ENCODE data around the gene ETS1. TPM values are rescaled to one million over a fixed set of nuclear protein-coding genes. Genes with fewer than 3 reads are reported as not detected.

ETS1 gene
- total RNA-seq, 2 donors from 2014 or later, result 19.3 to 37.6 TPM

DNA sequence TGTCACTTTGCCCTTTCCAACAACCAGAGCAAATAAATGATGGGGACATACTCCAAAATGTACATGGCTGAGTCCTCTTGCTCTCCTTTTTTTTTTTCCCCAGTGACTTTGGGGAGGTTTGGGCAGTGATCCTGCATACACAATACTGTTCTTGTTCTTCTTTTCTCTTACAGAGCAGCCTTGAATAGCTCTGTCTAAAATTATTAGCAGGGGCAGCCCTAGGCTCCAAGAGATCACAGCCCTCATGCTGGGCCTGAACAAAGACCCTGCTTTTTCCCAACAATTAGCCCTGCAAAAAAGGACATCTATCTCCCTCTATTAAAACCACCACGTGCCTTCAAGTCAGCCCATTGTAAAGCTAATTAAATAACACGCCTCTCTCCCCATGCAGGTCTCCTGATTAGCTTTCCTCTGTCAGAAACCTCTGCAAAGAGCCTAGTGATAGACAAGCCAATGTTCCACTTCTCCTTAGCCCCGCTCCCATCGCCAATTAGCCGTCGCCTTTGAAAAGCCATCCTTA is 54.7 kb downstream of the ETS1 start:
- no peak overlapping the region for H3K9ac ChIP-seq (ENCODE audit: low read depth in 2 of 2, low read length in 2 of 2)
- no peaks in the 10 kb centered on the region for H3K9me3 ChIP-seq
- no peak overlapping the region for H3K4me3 ChIP-seq
- no peaks in the 10 kb centered on the region for H3K4me1 ChIP-seq
- no peak overlapping the region for H3K27ac ChIP-seq
- H3K27me3 ChIP-seq, result no peaks in the 10 kb centered on the region
- intact Hi-C loops (cut with DNase I), result no loop called here
- no peak for DNase-seq
- TF ChIP-seq, protein P1, sequence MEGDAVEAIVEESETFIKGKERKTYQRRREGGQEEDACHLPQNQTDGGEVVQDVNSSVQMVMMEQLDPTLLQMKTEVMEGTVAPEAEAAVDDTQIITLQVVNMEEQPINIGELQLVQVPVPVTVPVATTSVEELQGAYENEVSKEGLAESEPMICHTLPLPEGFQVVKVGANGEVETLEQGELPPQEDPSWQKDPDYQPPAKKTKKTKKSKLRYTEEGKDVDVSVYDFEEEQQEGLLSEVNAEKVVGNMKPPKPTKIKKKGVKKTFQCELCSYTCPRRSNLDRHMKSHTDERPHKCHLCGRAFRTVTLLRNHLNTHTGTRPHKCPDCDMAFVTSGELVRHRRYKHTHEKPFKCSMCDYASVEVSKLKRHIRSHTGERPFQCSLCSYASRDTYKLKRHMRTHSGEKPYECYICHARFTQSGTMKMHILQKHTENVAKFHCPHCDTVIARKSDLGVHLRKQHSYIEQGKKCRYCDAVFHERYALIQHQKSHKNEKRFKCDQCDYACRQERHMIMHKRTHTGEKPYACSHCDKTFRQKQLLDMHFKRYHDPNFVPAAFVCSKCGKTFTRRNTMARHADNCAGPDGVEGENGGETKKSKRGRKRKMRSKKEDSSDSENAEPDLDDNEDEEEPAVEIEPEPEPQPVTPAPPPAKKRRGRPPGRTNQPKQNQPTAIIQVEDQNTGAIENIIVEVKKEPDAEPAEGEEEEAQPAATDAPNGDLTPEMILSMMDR (IDR thresholded peaks at IDR 0.05), result no peak
- H3K36me3 ChIP-seq, result no peaks in the 10 kb centered on the region

DNA sequence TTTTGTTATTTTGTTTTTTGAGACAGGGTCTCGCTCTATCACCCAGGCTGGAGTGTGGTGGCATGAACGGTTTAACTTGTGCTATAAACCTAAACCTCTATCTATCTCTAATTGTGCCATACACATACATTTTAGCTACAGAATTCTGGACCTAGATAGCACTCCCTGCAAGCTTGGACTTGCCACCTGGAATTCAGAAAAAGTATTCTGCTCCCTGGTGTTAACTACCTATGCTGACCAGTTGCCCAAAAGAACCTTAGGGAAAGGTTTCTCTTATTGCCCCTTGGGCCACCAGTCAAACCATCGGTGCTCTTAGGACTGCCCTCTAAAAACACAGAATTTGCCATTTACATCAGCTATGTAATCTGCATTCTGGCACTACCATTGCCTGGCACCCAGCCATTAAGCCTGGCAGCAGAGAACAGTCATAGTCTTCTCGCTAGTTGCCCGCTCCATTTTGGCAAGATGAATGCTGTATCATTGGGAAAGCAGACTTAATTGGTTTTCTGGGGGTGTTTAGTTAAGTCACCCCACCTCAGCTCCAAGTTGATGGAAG is 55.3 kb downstream of the ETS1 start:
- TF ChIP-seq, protein P1 (IDR thresholded peaks at IDR 0.05), result no peak
- H3K9me3 ChIP-seq, result no peaks in the 10 kb centered on the region
- no peak overlapping the region for H3K27ac ChIP-seq
- DNase-seq, result no peak
- no peak overlapping the region for H3K9ac ChIP-seq (ENCODE audit: low read depth in 2 of 2, low read length in 2 of 2)
- intact Hi-C loops (cut with DNase I), result no loop called here
- H3K27me3 ChIP-seq, result no peaks in the 10 kb centered on the region
- H3K4me3 ChIP-seq, result no peak overlapping the region
- no peaks in the 10 kb centered on the region for H3K36me3 ChIP-seq
- H3K4me1 ChIP-seq, result no peaks in the 10 kb centered on the region

DNA sequence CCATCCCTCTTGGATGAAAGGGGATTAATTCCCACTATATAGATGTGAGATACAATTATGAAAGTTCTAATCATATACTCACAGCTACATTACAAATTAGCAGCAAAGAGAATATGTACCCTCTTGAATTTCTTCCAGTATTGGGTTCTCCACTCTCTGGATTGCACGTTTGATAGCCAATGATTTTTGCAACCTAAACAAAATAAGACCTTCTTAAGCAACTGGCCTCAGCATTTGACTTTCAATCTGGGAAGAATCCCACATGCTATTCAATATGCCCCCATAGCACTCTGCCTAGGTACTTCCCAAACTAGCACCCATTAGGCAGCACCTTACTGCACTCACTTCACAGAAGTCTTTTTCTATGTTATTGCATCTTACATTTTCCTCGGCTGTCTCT is 55.8 kb downstream of the ETS1 start:
- TF ChIP-seq, protein P1 (IDR thresholded peaks at IDR 0.05), result no peak
- no peak overlapping the region for H3K9ac ChIP-seq (ENCODE audit: low read depth in 2 of 2, low read length in 2 of 2)
- no peak for DNase-seq
- intact Hi-C loops (cut with DNase I), result no loop called here
- no peaks in the 10 kb centered on the region for H3K4me1 ChIP-seq
- H3K27ac ChIP-seq, result no peak overlapping the region
- H3K36me3 ChIP-seq, result no peaks in the 10 kb centered on the region
- H3K4me3 ChIP-seq, result no peak overlapping the region
- H3K9me3 ChIP-seq, result no peaks in the 10 kb centered on the region
- H3K27me3 ChIP-seq, result no peaks in the 10 kb centered on the region

DNA sequence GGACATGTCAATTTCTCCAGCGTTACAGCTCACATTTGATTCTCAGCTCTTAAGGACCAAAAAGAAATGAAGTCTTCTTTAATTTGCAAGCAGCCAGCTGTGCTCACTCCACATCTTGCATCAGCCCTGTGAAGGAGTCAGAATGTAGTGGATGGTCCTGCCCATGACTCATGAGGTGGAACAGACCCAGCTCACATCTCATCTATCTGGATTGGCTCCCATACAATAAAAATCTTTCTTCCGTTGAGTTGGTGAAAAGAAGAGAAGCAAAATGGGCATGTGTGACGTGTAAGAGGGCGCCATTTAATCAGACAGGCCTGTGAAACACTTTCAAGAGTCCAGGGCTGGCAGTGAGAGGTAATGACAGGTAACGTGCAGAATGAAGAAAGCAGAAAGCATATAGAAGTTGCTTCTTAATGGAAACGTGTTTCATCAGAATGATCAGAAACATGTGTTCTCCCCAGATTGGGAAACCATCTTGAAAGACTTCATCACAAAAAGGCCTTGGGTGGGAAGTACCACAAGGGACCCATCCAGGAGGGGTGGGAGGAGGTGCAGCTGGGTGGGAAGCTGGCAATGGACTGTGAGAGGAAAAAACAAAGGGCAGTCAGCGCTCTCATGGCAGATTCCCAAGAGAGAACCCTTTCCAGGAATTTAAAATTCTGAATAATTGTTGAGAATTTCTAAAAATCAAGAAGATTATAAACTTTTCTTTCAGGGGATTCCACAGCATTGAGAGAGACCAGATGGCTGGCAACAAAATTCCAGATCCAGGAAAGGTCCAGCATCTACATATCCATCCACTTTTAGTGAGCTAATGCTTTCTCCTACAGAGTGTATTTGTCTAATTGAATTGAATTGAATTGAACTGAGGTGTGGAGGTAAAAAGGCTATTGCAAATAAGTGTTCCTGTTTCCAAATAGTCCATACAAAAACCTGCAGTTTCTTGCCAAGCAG is 57.0 kb downstream of the ETS1 start:
- intact Hi-C loops (cut with DNase I), result no loop called here
- Histone ChIP-seq H3K9me3 (no peaks in the 10 kb centered on the region), H3K36me3 (no peaks in the 10 kb centered on the region), H3K27me3 (no peaks in the 10 kb centered on the region), H3K27ac (no peak overlapping the region), H3K9ac (ENCODE audit: low read depth in 2 of 2, low read length in 2 of 2) (no peak overlapping the region), H3K4me1 (no peaks in the 10 kb centered on the region), H3K4me3 (no peak overlapping the region)
- TF ChIP-seq, protein P1 (IDR thresholded peaks at IDR 0.05), result no peak
- DNase-seq, result no peak

DNA sequence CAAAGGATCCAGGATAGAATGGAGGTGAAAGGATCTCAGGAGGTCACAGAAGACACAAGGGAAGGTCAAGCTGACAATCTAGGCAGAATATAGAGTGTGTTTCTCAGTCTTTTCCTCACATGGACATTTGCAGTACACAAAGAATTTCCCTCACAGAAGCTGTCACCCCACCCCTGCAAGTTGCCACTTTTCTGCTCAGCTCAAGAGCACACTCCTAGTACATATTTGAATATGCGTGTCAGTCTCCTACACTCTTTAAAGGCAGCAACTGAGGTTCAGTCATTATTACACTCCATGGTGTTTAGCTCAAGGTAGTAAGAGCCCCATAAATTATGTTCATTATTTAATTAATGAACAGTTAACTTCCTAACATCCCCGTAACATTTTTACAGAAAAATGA is 59.1 kb downstream of the ETS1 start:
- intact Hi-C loops (cut with DNase I), result no loop called here
- Histone ChIP-seq H3K27ac (no peak overlapping the region), H3K9ac (ENCODE audit: low read depth in 2 of 2, low read length in 2 of 2) (no peak overlapping the region), H3K4me3 (no peak overlapping the region), H3K27me3 (no peaks in the 10 kb centered on the region), H3K36me3 (no peaks in the 10 kb centered on the region), H3K9me3 (no peaks in the 10 kb centered on the region), H3K4me1 (no peaks in the 10 kb centered on the region)
- TF ChIP-seq, protein P1 (IDR thresholded peaks at IDR 0.05), result no peak
- no peak for DNase-seq

All from colonic mucosa (tissue), 4 donors.